Medulla oblongata (tissue), 1 donor: ENCODE data around the gene ACOX1.

Source experiments
- DNase-seq: peaks from one replicate; pipeline ENCODE4 v3.0.0-alpha.2; 2015; ENCODE audit errors: extremely low spot score

ACOX1 gene

GRCh38 chr17:75978938-75979704, at the start of gene ACOX1, which contains the start of gene TEN1:
Gene ACOX1 (minus strand): TSS chr17:75979166. CDS start chr17:75979073, 93 bp downstream.
Gene TEN1 (plus strand): TSS chr17:75979240. CDS start chr17:75986193, 6,953 bp downstream.
- peak; percentile 98 for DNase-seq

- no peak for DNase-seq
Measured at GRCh38 chr17:76027159-76027839, 48.3 kb upstream of the ACOX1 start, which contains the start of gene EVPL. Gene EVPL (minus strand): TSS chr17:76027306. CDS start chr17:76027198, 108 bp downstream.

GRCh38 chr17:76026714-76027158, 47.8 kb upstream of the ACOX1 start:
- DNase-seq: no peak

GRCh38 chr17:76025294-76025693, 46.3 kb upstream of the ACOX1 start:
- DNase-seq: no peak

GRCh38 chr17:76024353-76024752, 45.4 kb upstream of the ACOX1 start:
- DNase-seq: no peak

- no peak for DNase-seq
Measured at GRCh38 chr17:76023900-76024237, 44.9 kb upstream of the ACOX1 start.

GRCh38 chr17:76022973-76023899, 44.3 kb upstream of the ACOX1 start:
- DNase-seq: no peak

- no peak for DNase-seq
Measured at GRCh38 chr17:76022285-76022684, 43.3 kb upstream of the ACOX1 start.

- no peak for DNase-seq
Measured at GRCh38 chr17:76019833-76020467, 41.0 kb upstream of the ACOX1 start.

GRCh38 chr17:76018801-76019200, 39.8 kb upstream of the ACOX1 start:
- no peak for DNase-seq

- DNase-seq: no peak
Measured at GRCh38 chr17:76018340-76018680, 39.3 kb upstream of the ACOX1 start.

- DNase-seq: no peak
Measured at GRCh38 chr17:76017481-76018339, 38.7 kb upstream of the ACOX1 start.

GRCh38 chr17:76014925-76015261, 35.9 kb upstream of the ACOX1 start:
- no peak for DNase-seq

- peak; percentile 68 for DNase-seq
Measured at GRCh38 chr17:76014100-76014924, 35.3 kb upstream of the ACOX1 start.

- DNase-seq: no peak
Measured at GRCh38 chr17:76013377-76013932, 34.5 kb upstream of the ACOX1 start.

- no peak for DNase-seq
Measured at GRCh38 chr17:76011951-76012350, 33.0 kb upstream of the ACOX1 start.

GRCh38 chr17:76009969-76010661, 31.1 kb upstream of the ACOX1 start:
- DNase-seq: no peak

- no peak for DNase-seq
Measured at GRCh38 chr17:76009447-76009846, 30.5 kb upstream of the ACOX1 start.
